BLaER1 treated with 17β-estradiol and CSF1 and Interleukin-3, amounts not matched to agents 10 nM and 100 nM (cell line): ENCODE measurements around the gene SDHB.

Source experiments
- H3K27ac ChIP-seq, 11 experiments: shearing (Covaris generic); formaldehyde crosslinking; 2 replicates each; pipeline ENCODE4 v1.8.1; 2022
- H3K27me3 ChIP-seq, 11 experiments: shearing (Covaris generic); formaldehyde crosslinking; 2 replicates each; pipeline ENCODE4 v1.8.1; 2022
- H3K36me3 ChIP-seq, 11 experiments: shearing (Covaris generic); formaldehyde crosslinking; 2 replicates each; pipeline ENCODE4 v1.8.1; 2022
- H3K4me1 ChIP-seq, 10 experiments: shearing (Covaris generic); formaldehyde crosslinking; 2 replicates each; pipeline ENCODE4 v1.8.1; 2022
- H3K4me2 ChIP-seq, 11 experiments: shearing (Covaris generic); formaldehyde crosslinking; 2 replicates each; pipeline ENCODE4 v1.8.1; 2022
- H3K4me3 ChIP-seq, 10 experiments: shearing (Covaris generic); formaldehyde crosslinking; 2 replicates each; pipeline ENCODE4 v1.8.1; 2022
- H3K9ac ChIP-seq, 11 experiments: shearing (Covaris generic); formaldehyde crosslinking; 2 replicates each; pipeline ENCODE4 v1.8.1; 2022
- H3K9me3 ChIP-seq, 11 experiments: shearing (Covaris generic); formaldehyde crosslinking; replicated peaks in 1 of 11; 2 replicates each; pipeline ENCODE4 v1.8.1; 2022
- H4K20me1 ChIP-seq, 11 experiments: shearing (Covaris generic); formaldehyde crosslinking; 2 replicates each; pipeline ENCODE4 v1.8.1; 2022
- Cebpa-rat ChIP-seq, 11 experiments: shearing (Covaris generic); IDR thresholded peaks; 2 replicates each; pipeline ENCODE4 v1.8.1; 2022

SDHB gene

GRCh38 chr1:16989676-16990391 lies 64.0 kb downstream of the SDHB start:
- Histone ChIP-seq H3K27ac (no peak overlapping the region), H3K4me3 (no peak overlapping the region), H3K9ac (no peak overlapping the region), H4K20me1 (peaks cover 0 to 72% (median 5%) of the 10 kb centered on the region in 11 experiments; a peak in 8 of 22 replicates), H3K4me2 (no peak overlapping the region), H3K4me1 (peaks cover 0 to 31% (median 11%) of the 10 kb centered on the region in 10 experiments; a peak in 14 of 20 replicates), H3K27me3 (no peaks in the 10 kb centered on the region), H3K36me3 (peaks cover 14 to 95% (median 78%) of the 10 kb centered on the region in 11 experiments; a peak in 21 of 22 replicates), H3K9me3 (no peaks in the 10 kb centered on the region)
- TF ChIP-seq Cebpa-rat (IDR thresholded peaks at IDR 0.05), result no peak

GRCh38 chr1:16988210-16988609 lies 65.6 kb downstream of the SDHB start:
- peaks cover 0 to 22% (median 2%) of the 10 kb centered on the region in 10 experiments; a peak in 12 of 20 replicates for H3K4me1 ChIP-seq
- no peaks in the 10 kb centered on the region for H3K9me3 ChIP-seq
- peaks cover 14 to 84% (median 70%) of the 10 kb centered on the region in 11 experiments; a peak in 21 of 22 replicates for H3K36me3 ChIP-seq
- TF ChIP-seq Cebpa-rat (IDR thresholded peaks at IDR 0.05), result no peak
- no peak overlapping the region for H3K4me2 ChIP-seq
- peaks cover 0 to 82% (median 3%) of the 10 kb centered on the region in 11 experiments; a peak in 8 of 22 replicates for H4K20me1 ChIP-seq
- H3K27ac ChIP-seq, result no peak overlapping the region
- H3K27me3 ChIP-seq, result no peaks in the 10 kb centered on the region
- H3K9ac ChIP-seq, result no peak overlapping the region
- H3K4me3 ChIP-seq, result no peak overlapping the region

GRCh38 chr1:16986962-16987361 lies 66.9 kb downstream of the SDHB start:
- no peaks in the 10 kb centered on the region for H3K9me3 ChIP-seq
- H3K36me3 ChIP-seq, result peaks cover 14 to 72% (median 57%) of the 10 kb centered on the region in 11 experiments; a peak in 21 of 22 replicates
- H3K4me2 ChIP-seq, result no peak overlapping the region
- no peak for TF ChIP-seq Cebpa-rat (IDR thresholded peaks at IDR 0.05)
- H3K4me1 ChIP-seq, result peaks cover 0 to 11% (median 0%) of the 10 kb centered on the region in 10 experiments; a peak in 9 of 20 replicates
- no peak overlapping the region for H3K4me3 ChIP-seq
- H3K27ac ChIP-seq, result no peak overlapping the region
- H3K9ac ChIP-seq, result no peak overlapping the region
- peaks cover 0 to 80% (median 0%) of the 10 kb centered on the region in 11 experiments; a peak in 7 of 22 replicates for H4K20me1 ChIP-seq
- H3K27me3 ChIP-seq, result peaks cover 0 to 2% (median 0%) of the 10 kb centered on the region in 11 experiments; a peak in 2 of 22 replicates

- TF ChIP-seq Cebpa-rat (IDR thresholded peaks at IDR 0.05), result no peak
- H3K27me3 ChIP-seq, result peaks cover 0 to 6% (median under 1%) of the 10 kb centered on the region in 11 experiments; a peak in 11 of 22 replicates
- H3K27ac ChIP-seq, result no peak overlapping the region
- no peaks in the 10 kb centered on the region for H3K9me3 ChIP-seq
- no peak overlapping the region for H3K4me3 ChIP-seq
- peaks cover 0 to 11% (median 0%) of the 10 kb centered on the region in 10 experiments; a peak in 9 of 20 replicates for H3K4me1 ChIP-seq
- H3K36me3 ChIP-seq, result peaks cover 14 to 68% (median 53%) of the 10 kb centered on the region in 11 experiments; a peak in 21 of 22 replicates
- no peak overlapping the region for H3K4me2 ChIP-seq
- peaks cover 0 to 80% (median 0%) of the 10 kb centered on the region in 11 experiments; a peak in 7 of 22 replicates for H4K20me1 ChIP-seq
- no peak overlapping the region for H3K9ac ChIP-seq
Measured at GRCh38 chr1:16986560-16986959, 67.3 kb downstream of the SDHB start.

GRCh38 chr1:16986113-16986512 lies 67.7 kb downstream of the SDHB start:
- Histone ChIP-seq H3K4me2 (peak overlapping the region in 4 of 11 experiments; percentile 15 to 31 (median 22); a peak in 2 of 22 replicates), H3K4me1 (peaks cover 0 to 11% (median 0%) of the 10 kb centered on the region in 10 experiments; a peak in 9 of 20 replicates), H3K9me3 (no peaks in the 10 kb centered on the region), H3K9ac (peak overlapping the region in 1 of 11 experiments; percentile 24; a peak in 1 of 22 replicates), H3K27me3 (peaks cover under 1 to 11% (median 5%) of the 10 kb centered on the region in 11 experiments; a peak in 19 of 22 replicates), H4K20me1 (peaks cover 0 to 80% (median 0%) of the 10 kb centered on the region in 11 experiments; a peak in 8 of 22 replicates), H3K36me3 (peaks cover 14 to 63% (median 49%) of the 10 kb centered on the region in 11 experiments; a peak in 21 of 22 replicates), H3K27ac (no peak overlapping the region), H3K4me3 (no peak overlapping the region)
- no peak for TF ChIP-seq Cebpa-rat (IDR thresholded peaks at IDR 0.05)

GRCh38 chr1:16984717-16985116 lies 69.1 kb downstream of the SDHB start:
- peaks cover 10 to 25% (median 15%) of the 10 kb centered on the region in 11 experiments; a peak in 20 of 22 replicates for H3K27me3 ChIP-seq
- peak overlapping the region in 2 of 11 experiments; percentile 18 to 24; a peak in 1 of 22 replicates for H3K9ac ChIP-seq
- no peaks in the 10 kb centered on the region for H3K9me3 ChIP-seq
- no peak overlapping the region for H3K27ac ChIP-seq
- peaks cover 0 to 77% (median 0%) of the 10 kb centered on the region in 11 experiments; a peak in 7 of 22 replicates for H4K20me1 ChIP-seq
- peaks cover 14 to 49% (median 37%) of the 10 kb centered on the region in 11 experiments; a peak in 21 of 22 replicates for H3K36me3 ChIP-seq
- no peak overlapping the region for H3K4me2 ChIP-seq
- TF ChIP-seq Cebpa-rat (IDR thresholded peaks at IDR 0.05), result no peak
- H3K4me3 ChIP-seq, result no peak overlapping the region
- H3K4me1 ChIP-seq, result peaks cover 2 to 20% (median 9%) of the 10 kb centered on the region in 10 experiments; a peak in 19 of 20 replicates

GRCh38 chr1:16983649-16984048 lies 70.2 kb downstream of the SDHB start:
- Histone ChIP-seq H3K4me1 (peaks cover 13 to 31% (median 20%) of the 10 kb centered on the region in 10 experiments), H3K4me2 (no peak overlapping the region), H3K27me3 (peaks cover 10 to 35% (median 15%) of the 10 kb centered on the region in 11 experiments; a peak in 20 of 22 replicates), H4K20me1 (peaks cover 0 to 80% (median 3%) of the 10 kb centered on the region in 11 experiments; a peak in 8 of 22 replicates), H3K36me3 (peaks cover 14 to 40% (median 29%) of the 10 kb centered on the region in 11 experiments; a peak in 21 of 22 replicates), H3K4me3 (no peak overlapping the region), H3K9me3 (no peaks in the 10 kb centered on the region), H3K9ac (no peak overlapping the region), H3K27ac (no peak overlapping the region)
- no peak for TF ChIP-seq Cebpa-rat (IDR thresholded peaks at IDR 0.05)

- H3K36me3 ChIP-seq, result peaks cover 9 to 34% (median 24%) of the 10 kb centered on the region in 11 experiments; a peak in 21 of 22 replicates
- no peaks in the 10 kb centered on the region for H3K9me3 ChIP-seq
- TF ChIP-seq Cebpa-rat (IDR thresholded peaks at IDR 0.05), result no peak
- H3K27ac ChIP-seq, result no peak overlapping the region
- H3K4me3 ChIP-seq, result no peak overlapping the region
- no peak overlapping the region for H3K4me2 ChIP-seq
- H4K20me1 ChIP-seq, result peaks cover 0 to 83% (median 6%) of the 10 kb centered on the region in 11 experiments; a peak in 8 of 22 replicates
- no peak overlapping the region for H3K9ac ChIP-seq
- H3K4me1 ChIP-seq, result peaks cover 14 to 38% (median 27%) of the 10 kb centered on the region in 10 experiments
- peaks cover 10 to 37% (median 15%) of the 10 kb centered on the region in 11 experiments; a peak in 20 of 22 replicates for H3K27me3 ChIP-seq
Measured at GRCh38 chr1:16982902-16983301, 70.9 kb downstream of the SDHB start.
